Endothelial cell of umbilical vein (primary cell): ENCODE results near the gene PPM1L. TPM values are rescaled to one million over a fixed set of nuclear protein-coding genes. Genes with fewer than 3 reads are reported as not detected.

ENCODE experiments used
- BruUV-seq: library from RNA; stranded (reverse); fragments of 400-500 nt; replicated peaks from 2 replicates; lab custom pipeline; 2021; lab: Mats Ljungman, UMichigan
- CTCF ChIA-PET: fragments of 300-600, 350-600 bp; sonication (Branson Sonifier 250); formaldehyde crosslinking; loops from one replicate; lab custom pipeline; 2021; ENCODE audit warnings: antibody characterized with exemption, inconsistent platforms; lab: Charles Lee
- POLR2A ChIA-PET: fragments of 300-600, 350-600 bp; sonication (Branson Sonifier 250); formaldehyde crosslinking; loops from one replicate; lab custom pipeline; 2021; ENCODE audit warnings: antibody characterized with exemption, inconsistent platforms; lab: Charles Lee
- DNase-seq: peaks from one replicate; pipeline ENCODE4 v3.0.0-alpha.2; 2011; ENCODE audit warnings: low read depth, low spot score
- FAIRE-seq: peaks from 2 replicates; lab custom pipeline; 2011; peaks lifted over from hg19 to GRCh38; lab: Jason Lieb, UNC
- H2AFZ ChIP-seq: 2 replicates; pipeline ENCODE4 v1.6.0; 2012; ENCODE audit warnings: low read depth, low read length, control low read depth, inconsistent platforms
- H3K27ac ChIP-seq: 2 replicates; pipeline ENCODE4 v1.5.1; 2011; ENCODE audit warnings: low read depth, mild to moderate bottlenecking, control low read depth, low read length, moderate library complexity; ENCODE audit not compliant: insufficient read depth
- H3K27me3 ChIP-seq, 2 experiments: 2 replicates each; pipeline versions ENCODE4 v1.6.0 to v1.6.1; 2011; ENCODE audit warnings: low read length in 2 of 2, mixed read lengths in 1 of 2; ENCODE audit not compliant: control insufficient read depth in 2 of 2, insufficient read depth in 2 of 2
- H3K36me3 ChIP-seq, 2 experiments: 2 replicates in 1 of 2; 3 replicates in 1 of 2; pipeline ENCODE4 v1.5.1; 2011; ENCODE audit warnings: low read length in 2 of 2, mild to moderate bottlenecking in 1 of 2, moderate library complexity in 1 of 2; ENCODE audit not compliant: control insufficient read depth in 2 of 2, insufficient read depth in 2 of 2; ENCODE audit errors: extremely low read depth in 1 of 2
- H3K4me1 ChIP-seq: 3 replicates; pipeline ENCODE4 v1.5.1; 2011; ENCODE audit warnings: mild to moderate bottlenecking, low read length; ENCODE audit not compliant: control insufficient read depth, insufficient read depth; ENCODE audit errors: extremely low read depth
- H3K4me2 ChIP-seq: 2 replicates; pipeline ENCODE4 v1.6.1; 2011; ENCODE audit warnings: low read length, control low read depth, mixed read lengths; ENCODE audit not compliant: insufficient read depth
- H3K4me3 ChIP-seq, 3 experiments: fragments of 200-600 bp in 1 of 3; sonication (generic), shearing (Covaris generic) in 1 of 3; replicated peaks in 1 of 3; 2 replicates each; pipeline ENCODE4 v1.5.1; 2011 to 2016; ENCODE audit warnings: control low read depth in 3 of 3, low read length in 3 of 3, mild to moderate bottlenecking in 2 of 3, inconsistent platforms in 1 of 3, low read depth in 1 of 3, moderate library complexity in 1 of 3; ENCODE audit not compliant: insufficient read depth in 1 of 3
- H3K79me2 ChIP-seq: 2 replicates; pipeline ENCODE4 v1.6.0; 2012; ENCODE audit warnings: low read length, inconsistent platforms; ENCODE audit not compliant: control insufficient read depth, insufficient read depth
- H3K9ac ChIP-seq: replicated peaks from 2 replicates; pipeline ENCODE3; 2011; ENCODE audit warnings: low read length, control low read depth; ENCODE audit not compliant: insufficient read depth; ENCODE audit errors: extremely low read depth
- H3K9me1 ChIP-seq: replicated peaks from 3 replicates; pipeline ENCODE4 v1.6.0; 2011; ENCODE audit warnings: mild to moderate bottlenecking, low read length; ENCODE audit not compliant: control insufficient read depth, insufficient read depth; ENCODE audit errors: extremely low read depth
- H3K9me3 ChIP-seq: replicated peaks from 2 replicates; pipeline ENCODE4 v1.5.1; 2012; ENCODE audit warnings: low read length, inconsistent platforms; ENCODE audit not compliant: control insufficient read depth, insufficient read depth
- H4K20me1 ChIP-seq: replicated peaks from 2 replicates; pipeline ENCODE3; 2011; ENCODE audit warnings: mild to moderate bottlenecking, low read length; ENCODE audit not compliant: control insufficient read depth, insufficient read depth; ENCODE audit errors: extremely low read depth
- CTCF ChIP-seq, 2 donors: IDR thresholded peaks; 1 replicate in 1 of 2; 2 replicates in 1 of 2; pipeline ENCODE4 v1.5.1; 2011; ENCODE audit warnings: low read length in 2 of 2, mild to moderate bottlenecking in 2 of 2, moderate library complexity in 2 of 2, control low read depth in 1 of 2, inconsistent platforms in 1 of 2, low read depth in 1 of 2; ENCODE audit not compliant: insufficient read depth in 1 of 2; ENCODE audit errors: extremely low read depth in 1 of 2
- EZH2 ChIP-seq: IDR thresholded peaks from 2 replicates; pipeline ENCODE4 v1.6.1; 2012; ENCODE audit warnings: borderline replicate concordance, low read depth, mild to moderate bottlenecking, moderate library complexity, low read length, inconsistent platforms; ENCODE audit not compliant: severe bottlenecking
- FOS ChIP-seq: IDR thresholded peaks from 2 replicates; pipeline ENCODE4 v1.6.1; 2011; ENCODE audit warnings: mild to moderate bottlenecking, low read length, moderate library complexity, borderline replicate concordance; ENCODE audit not compliant: insufficient read depth
- GATA2 ChIP-seq: IDR thresholded peaks from 2 replicates; pipeline ENCODE4 v1.7.0; 2011; ENCODE audit warnings: low read depth, mild to moderate bottlenecking, moderate library complexity, mixed read lengths, low read length; ENCODE audit not compliant: insufficient read length, insufficient read depth
- JUN ChIP-seq: IDR thresholded peaks from 2 replicates; pipeline ENCODE4 v1.6.1; 2011; ENCODE audit warnings: borderline replicate concordance, low read depth; ENCODE audit not compliant: insufficient read length, insufficient read depth
- MAX ChIP-seq: IDR thresholded peaks from 2 replicates; pipeline ENCODE4 v1.6.1; 2011; ENCODE audit not compliant: insufficient read depth, insufficient read length
- MYC ChIP-seq: IDR thresholded peaks from one replicate; pipeline ENCODE4 v1.6.1; 2011; ENCODE audit warnings: mild to moderate bottlenecking, low read depth, low read length
- POLR2A ChIP-seq: IDR thresholded peaks from 2 replicates; pipeline ENCODE4 v1.6.1; 2012; ENCODE audit warnings: low read depth, mild to moderate bottlenecking, control low read depth, low read length
- POLR2AphosphoS5 ChIP-seq: IDR thresholded peaks from 2 replicates; pipeline ENCODE4 v1.6.1; 2012; ENCODE audit warnings: low read depth, mild to moderate bottlenecking, control low read depth, low read length, moderate library complexity; ENCODE audit not compliant: insufficient read depth
- dilution Hi-C: fragments of 300-500 bp; cut with MboI; formaldehyde crosslinking; loops from one replicate; pipeline ENCODE4 v1.15.0; 2019; ENCODE audit warnings: low sequenced_read_pairs; ENCODE audit not compliant: extremely low pct_ligation_motif_present
- intact Hi-C: fragments of 100-400 bp; cut with micrococcal nuclease; formaldehyde crosslinking; loops from one replicate; pipeline ENCODE4 v1.10.0; 2022
- polyA plus RNA-seq, 4 experiments: library from polyadenylated mRNA; depleted of rRNA in 3 of 4; stranded (reverse) in 3 of 4; unstranded in 1 of 4; fragments of >200 nt; gene quantifications; 2 replicates each; pipeline versions ENCODE4 v1.2.1 to v1.2.3, GENCODE V29; 2011 to 2012; ENCODE audit warnings: missing spikeins in 1 of 4
- total RNA-seq: library from RNA; stranded (reverse); gene quantifications from 2 replicates; pipeline ENCODE4 v1.2.3, GENCODE V29; 2021

PPM1L gene
- total and polyA plus RNA-seq, 2 donors (not counting 3 experiments of a cell fraction or from before 2014, with no cell fraction given): 0.63 to 2.9 TPM

DNA sequence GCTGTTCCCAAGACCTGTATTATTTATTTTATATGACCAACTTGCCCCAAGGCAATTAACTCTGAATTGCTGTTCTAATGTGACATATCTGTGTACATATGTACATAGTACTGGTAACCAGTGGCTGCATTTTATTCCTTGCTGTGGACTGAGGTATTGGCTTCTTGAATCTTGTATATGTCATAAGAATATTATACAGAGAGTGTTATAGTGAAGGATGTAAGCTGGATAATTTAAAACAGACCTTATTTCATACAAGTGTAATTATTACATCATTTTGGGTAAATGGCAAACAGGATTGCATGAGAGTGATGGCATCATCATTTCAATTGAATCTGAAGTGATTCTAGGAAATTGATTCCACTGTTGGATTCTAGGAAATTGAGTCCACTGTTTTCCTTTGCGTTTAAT, 316.2 kb downstream of the PPM1L start:
- no peak for DNase-seq
- POLR2A ChIA-PET: no interaction called here

More for the DNA sequence above, 316.2 kb downstream of the PPM1L start:
- H4K20me1 ChIP-seq: no peaks in the 10 kb centered on the region
- no peak for FAIRE-seq
- H2AFZ ChIP-seq: no peak overlapping the region
- H3K9me1 ChIP-seq: no peaks in the 10 kb centered on the region
- no peaks in the 10 kb centered on the region for H3K27me3 ChIP-seq
- H3K9me3 ChIP-seq: no peaks in the 10 kb centered on the region
- no peak overlapping the region for H3K27ac ChIP-seq
- TF ChIP-seq MYC: no peak
- no peak for TF ChIP-seq JUN
- no peak for TF ChIP-seq EZH2
- TF ChIP-seq POLR2AphosphoS5: no peak
- TF ChIP-seq POLR2A: no peak
- no peak for TF ChIP-seq GATA2
- TF ChIP-seq MAX: no peak
- no peak for TF ChIP-seq CTCF (IDR thresholded peaks at IDR 0.05; ENCODE audit: extremely low read depth in 1 of 2, insufficient read depth in 1 of 2, low read depth in 1 of 2, low read length in 2 of 2)
- no peak for TF ChIP-seq FOS
- dilution Hi-C loops (no loop called here), intact Hi-C loops (no loop called here)
- no peak overlapping the region for H3K9ac ChIP-seq
- no peaks in the 10 kb centered on the region for H3K79me2 ChIP-seq
- no peaks in the 10 kb centered on the region for H3K36me3 ChIP-seq
- H3K4me1 ChIP-seq: peaks cover 29% of the 10 kb centered on the region
- H3K4me3 ChIP-seq: no peak overlapping the region
- no peak overlapping the region for H3K4me2 ChIP-seq
- no TSS peak for BruUV-seq
- CTCF ChIA-PET: interaction anchor here (1.2 kb wide), 2 partner anchors 8 to 115 kb away, joined by 3 read pairs; no protein-coding TSS in a partner anchor
